Measurements from ENCODE around the gene TROAP.

TROAP gene

GRCh38 chr12:49283541-49284429 is 39.3 kb upstream of the TROAP start:
- Histone ChIP-seq H3K36me3 (ENCODE audit: control insufficient read depth, insufficient read depth, low read length) (no peaks in the 10 kb centered on the region), H3K27me3 (ENCODE audit: control insufficient read depth, insufficient read depth, low read length, poor library complexity, severe bottlenecking) (peaks cover 6% of the 10 kb centered on the region), H3K9me3 (ENCODE audit: control insufficient read depth, low read length) (no peaks in the 10 kb centered on the region), H3K27ac (ENCODE audit: insufficient read depth, low read depth, low read length, poor library complexity, severe bottlenecking) (no peak overlapping the region), H3K4me3 (ENCODE audit: insufficient read depth, low read depth, low read length) (no peak overlapping the region), H3K4me1 (ENCODE audit: control insufficient read depth, insufficient read depth, low read length) (peaks cover 16% of the 10 kb centered on the region)
- 91 to 92% methylated on average over 25 of the region's 25 CpGs for WGBS, 2 experiments

GRCh38 chr12:49284672-49285071 is 38.4 kb upstream of the TROAP start:
- no peaks in the 10 kb centered on the region for H3K36me3 ChIP-seq (ENCODE audit: control insufficient read depth, insufficient read depth, low read length)
- no peak overlapping the region for H3K27ac ChIP-seq (ENCODE audit: insufficient read depth, low read depth, low read length, poor library complexity, severe bottlenecking)
- H3K27me3 ChIP-seq (ENCODE audit: control insufficient read depth, insufficient read depth, low read length, poor library complexity, severe bottlenecking) = peaks cover 6% of the 10 kb centered on the region
- 92 to 95% methylated on average over 4 of the region's 4 CpGs for WGBS, 2 experiments
- peaks cover 14% of the 10 kb centered on the region for H3K4me1 ChIP-seq (ENCODE audit: control insufficient read depth, insufficient read depth, low read length)
- H3K9me3 ChIP-seq (ENCODE audit: control insufficient read depth, low read length) = no peaks in the 10 kb centered on the region
- no peak overlapping the region for H3K4me3 ChIP-seq (ENCODE audit: insufficient read depth, low read depth, low read length)

GRCh38 chr12:49287876-49288275 is 35.2 kb upstream of the TROAP start:
- Histone ChIP-seq H3K27ac (ENCODE audit: insufficient read depth, low read depth, low read length, poor library complexity, severe bottlenecking) (no peak overlapping the region), H3K4me3 (ENCODE audit: insufficient read depth, low read depth, low read length) (no peak overlapping the region), H3K36me3 (ENCODE audit: control insufficient read depth, insufficient read depth, low read length) (no peaks in the 10 kb centered on the region), H3K27me3 (ENCODE audit: control insufficient read depth, insufficient read depth, low read length, poor library complexity, severe bottlenecking) (peaks cover 18% of the 10 kb centered on the region), H3K4me1 (ENCODE audit: control insufficient read depth, insufficient read depth, low read length) (no peaks in the 10 kb centered on the region), H3K9me3 (ENCODE audit: control insufficient read depth, low read length) (no peaks in the 10 kb centered on the region)
- 64 to 68% methylated on average over 6 of the region's 6 CpGs for WGBS, 2 experiments

GRCh38 chr12:49288412-49288853 is 34.6 kb upstream of the TROAP start:
- no peak overlapping the region for H3K27ac ChIP-seq (ENCODE audit: insufficient read depth, low read depth, low read length, poor library complexity, severe bottlenecking)
- 21 to 23% methylated on average over 11 of the region's 11 CpGs for WGBS, 2 experiments
- peaks cover 23% of the 10 kb centered on the region for H3K27me3 ChIP-seq (ENCODE audit: control insufficient read depth, insufficient read depth, low read length, poor library complexity, severe bottlenecking)
- no peak overlapping the region for H3K4me3 ChIP-seq (ENCODE audit: insufficient read depth, low read depth, low read length)
- no peaks in the 10 kb centered on the region for H3K36me3 ChIP-seq (ENCODE audit: control insufficient read depth, insufficient read depth, low read length)
- H3K4me1 ChIP-seq (ENCODE audit: control insufficient read depth, insufficient read depth, low read length) = no peaks in the 10 kb centered on the region
- no peaks in the 10 kb centered on the region for H3K9me3 ChIP-seq (ENCODE audit: control insufficient read depth, low read length)

- 87 to 90% methylated on average over 9 of the region's 9 CpGs for WGBS, 2 experiments
- peaks cover 29% of the 10 kb centered on the region for H3K27me3 ChIP-seq (ENCODE audit: control insufficient read depth, insufficient read depth, low read length, poor library complexity, severe bottlenecking)
- H3K4me3 ChIP-seq (ENCODE audit: insufficient read depth, low read depth, low read length) = no peak overlapping the region
- peaks cover 4% of the 10 kb centered on the region for H3K4me1 ChIP-seq (ENCODE audit: control insufficient read depth, insufficient read depth, low read length)
- no peaks in the 10 kb centered on the region for H3K9me3 ChIP-seq (ENCODE audit: control insufficient read depth, low read length)
- H3K36me3 ChIP-seq (ENCODE audit: control insufficient read depth, insufficient read depth, low read length) = no peaks in the 10 kb centered on the region
- no peak overlapping the region for H3K27ac ChIP-seq (ENCODE audit: insufficient read depth, low read depth, low read length, poor library complexity, severe bottlenecking)
Measured at GRCh38 chr12:49288922-49289555, 34.0 kb upstream of the TROAP start.

GRCh38 chr12:49292729-49293055 is 30.4 kb upstream of the TROAP start:
- WGBS, 2 experiments = 69 to 77% methylated on average over 7 of the region's 7 CpGs
- Histone ChIP-seq H3K27me3 (ENCODE audit: control insufficient read depth, insufficient read depth, low read length, poor library complexity, severe bottlenecking) (peaks cover 66% of the 10 kb centered on the region), H3K27ac (ENCODE audit: insufficient read depth, low read depth, low read length, poor library complexity, severe bottlenecking) (no peak overlapping the region), H3K4me3 (ENCODE audit: insufficient read depth, low read depth, low read length) (no peak overlapping the region), H3K36me3 (ENCODE audit: control insufficient read depth, insufficient read depth, low read length) (no peaks in the 10 kb centered on the region), H3K9me3 (ENCODE audit: control insufficient read depth, low read length) (no peaks in the 10 kb centered on the region), H3K4me1 (ENCODE audit: control insufficient read depth, insufficient read depth, low read length) (peaks cover 24% of the 10 kb centered on the region)

- H3K27ac ChIP-seq (ENCODE audit: insufficient read depth, low read depth, low read length, poor library complexity, severe bottlenecking) = no peak overlapping the region
- H3K36me3 ChIP-seq (ENCODE audit: control insufficient read depth, insufficient read depth, low read length) = no peaks in the 10 kb centered on the region
- H3K4me3 ChIP-seq (ENCODE audit: insufficient read depth, low read depth, low read length) = no peak overlapping the region
Measured at GRCh38 chr12:49293056-49293956, 29.7 kb upstream of the TROAP start.

GRCh38 chr12:49294086-49294803 is 28.8 kb upstream of the TROAP start:
- peaks cover 75% of the 10 kb centered on the region for H3K27me3 ChIP-seq (ENCODE audit: control insufficient read depth, insufficient read depth, low read length, poor library complexity, severe bottlenecking)
- peaks cover 24% of the 10 kb centered on the region for H3K4me1 ChIP-seq (ENCODE audit: control insufficient read depth, insufficient read depth, low read length)
- no peak overlapping the region for H3K4me3 ChIP-seq (ENCODE audit: insufficient read depth, low read depth, low read length)
- H3K9me3 ChIP-seq (ENCODE audit: control insufficient read depth, low read length) = no peaks in the 10 kb centered on the region
- no peak overlapping the region for H3K27ac ChIP-seq (ENCODE audit: insufficient read depth, low read depth, low read length, poor library complexity, severe bottlenecking)
- WGBS, 2 experiments = 42 to 55% methylated on average over 7 to 8 of the region's 8 CpGs
- H3K36me3 ChIP-seq (ENCODE audit: control insufficient read depth, insufficient read depth, low read length) = no peaks in the 10 kb centered on the region

More at GRCh38 chr12:49293056-49293956, 29.7 kb upstream of the TROAP start:
- Histone ChIP-seq H3K9me3 (ENCODE audit: control insufficient read depth, low read length) (no peaks in the 10 kb centered on the region), H3K27me3 (ENCODE audit: control insufficient read depth, insufficient read depth, low read length, poor library complexity, severe bottlenecking) (peaks cover 67% of the 10 kb centered on the region), H3K4me1 (ENCODE audit: control insufficient read depth, insufficient read depth, low read length) (peaks cover 24% of the 10 kb centered on the region)
- 27 to 33% methylated on average over 18 of the region's 18 CpGs for WGBS, 2 experiments

- peaks cover 24% of the 10 kb centered on the region for H3K4me1 ChIP-seq (ENCODE audit: control insufficient read depth, insufficient read depth, low read length)
- no peaks in the 10 kb centered on the region for H3K9me3 ChIP-seq (ENCODE audit: control insufficient read depth, low read length)
- H3K27me3 ChIP-seq (ENCODE audit: control insufficient read depth, insufficient read depth, low read length, poor library complexity, severe bottlenecking) = peaks cover 75% of the 10 kb centered on the region
- WGBS, 2 experiments = 15 to 23% methylated on average over 4 to 5 of the region's 5 CpGs
- no peak overlapping the region for H3K27ac ChIP-seq (ENCODE audit: insufficient read depth, low read depth, low read length, poor library complexity, severe bottlenecking)
- H3K36me3 ChIP-seq (ENCODE audit: control insufficient read depth, insufficient read depth, low read length) = no peaks in the 10 kb centered on the region
- no peak overlapping the region for H3K4me3 ChIP-seq (ENCODE audit: insufficient read depth, low read depth, low read length)
Measured at GRCh38 chr12:49294804-49295081, 28.3 kb upstream of the TROAP start.

All from ectodermal cell (in vitro differentiated cells).